Measurements from ENCODE around the gene ETFA.

The ETFA gene

GRCh38 chr15:76169018-76169417, 142.3 kb downstream of the ETFA start:
- peak; percentile 47 to 60 (median 58) for DNase-seq

GRCh38 chr15:76168237-76168984, 142.9 kb downstream of the ETFA start:
- DNase-seq, result no peak

- no peak for DNase-seq
Observed at GRCh38 chr15:76165951-76166350, 145.3 kb downstream of the ETFA start.
